HepG2 (cell line): Measurements from ENCODE around the gene PTH1R.

ENCODE experiments used
- GABPB1 ChIP-seq: IDR thresholded peaks from 2 replicates; pipeline ENCODE4 v1.6.1; 2016; ENCODE audit warnings: mild to moderate bottlenecking, missing genetic modification reagents, moderate library complexity, missing compliant biosample characterization
- GTF2F1 ChIP-seq: fragments of 150-350 bp; IDR thresholded peaks from 2 replicates; pipeline ENCODE4 v1.6.1; 2014; ENCODE audit warnings: low read length
- SMC3 ChIP-seq: IDR thresholded peaks from 2 replicates; pipeline ENCODE4 v1.6.1; 2011; ENCODE audit warnings: low read length, improper control_type of control experiment
- TF ChIP-seq, protein P1 (sequence below): sonication (generic); formaldehyde crosslinking; IDR thresholded peaks from 2 replicates; pipeline ENCODE4 v1.4.0; 2020; ENCODE audit warnings: missing genetic modification reagents, borderline replicate concordance

DNA sequence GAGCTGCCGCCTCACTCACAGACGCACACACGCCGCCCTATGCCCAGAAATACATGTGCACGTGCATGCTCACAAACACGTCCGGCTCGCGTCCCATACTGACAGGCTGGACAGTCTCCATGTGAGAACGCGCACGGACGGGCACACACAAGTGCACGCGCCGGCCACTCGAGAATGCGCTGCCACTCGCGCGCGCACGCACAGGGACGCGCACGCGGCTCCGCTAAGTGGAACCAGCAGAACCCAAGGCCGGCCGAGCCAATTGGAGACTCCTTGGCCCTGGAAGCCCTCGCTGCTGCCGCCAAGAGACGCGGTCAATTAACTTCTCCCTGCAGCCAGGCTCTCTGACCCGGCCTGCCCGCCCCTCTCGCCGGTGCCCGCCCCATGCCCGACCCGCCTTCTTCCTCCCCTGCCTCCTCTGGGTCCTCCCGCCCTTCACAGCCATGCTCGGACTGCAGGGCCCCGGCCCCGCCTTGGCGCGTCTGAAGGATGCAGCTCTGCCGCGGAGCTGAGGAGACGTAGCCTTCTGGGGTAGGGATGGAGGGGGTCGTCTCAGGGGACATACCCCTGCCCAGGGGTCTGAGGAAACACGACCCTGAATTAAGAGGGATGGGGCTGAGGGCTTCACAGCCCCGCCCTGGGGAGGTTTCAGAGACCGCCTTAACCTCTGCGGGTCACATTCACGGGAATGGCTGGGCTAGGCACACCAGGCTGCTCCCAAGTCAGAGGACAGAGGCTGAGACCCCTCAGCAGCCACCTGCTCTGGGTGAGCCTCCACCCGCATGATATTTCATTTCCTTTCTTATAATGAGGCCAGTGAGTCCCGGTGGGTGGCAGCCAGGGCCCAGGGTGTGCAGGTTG is 15.0 kb downstream of the PTH1R start:
- TF ChIP-seq GTF2F1 (no peak), SMC3 (no peak), GABPB1 (no peak)
- TF ChIP-seq, protein P1, sequence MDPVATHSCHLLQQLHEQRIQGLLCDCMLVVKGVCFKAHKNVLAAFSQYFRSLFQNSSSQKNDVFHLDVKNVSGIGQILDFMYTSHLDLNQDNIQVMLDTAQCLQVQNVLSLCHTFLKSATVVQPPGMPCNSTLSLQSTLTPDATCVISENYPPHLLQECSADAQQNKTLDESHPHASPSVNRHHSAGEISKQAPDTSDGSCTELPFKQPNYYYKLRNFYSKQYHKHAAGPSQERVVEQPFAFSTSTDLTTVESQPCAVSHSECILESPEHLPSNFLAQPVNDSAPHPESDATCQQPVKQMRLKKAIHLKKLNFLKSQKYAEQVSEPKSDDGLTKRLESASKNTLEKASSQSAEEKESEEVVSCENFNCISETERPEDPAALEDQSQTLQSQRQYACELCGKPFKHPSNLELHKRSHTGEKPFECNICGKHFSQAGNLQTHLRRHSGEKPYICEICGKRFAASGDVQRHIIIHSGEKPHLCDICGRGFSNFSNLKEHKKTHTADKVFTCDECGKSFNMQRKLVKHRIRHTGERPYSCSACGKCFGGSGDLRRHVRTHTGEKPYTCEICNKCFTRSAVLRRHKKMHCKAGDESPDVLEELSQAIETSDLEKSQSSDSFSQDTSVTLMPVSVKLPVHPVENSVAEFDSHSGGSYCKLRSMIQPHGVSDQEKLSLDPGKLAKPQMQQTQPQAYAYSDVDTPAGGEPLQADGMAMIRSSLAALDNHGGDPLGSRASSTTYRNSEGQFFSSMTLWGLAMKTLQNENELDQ (CRISPR knock-in tag), result no peak
